GM12878 (cell line): ENCODE measurements around the gene PTPN21. TPM values are rescaled to one million over a fixed set of nuclear protein-coding genes. Genes with fewer than 3 reads are reported as not detected.

Experiments
- ATAC-seq: fragments of 200-7000 bp; cut with Tn5 transposase; 3 replicates; pipeline ENCODE4 v1.9.1; 2020; ENCODE audit warnings: mild to moderate bottlenecking, moderate library complexity
- BruUV-seq: library from RNA; stranded (reverse); fragments of 400-500 nt; replicated peaks from 2 replicates; lab custom pipeline; 2021; lab: Mats Ljungman, UMichigan
- CTCF ChIA-PET: fragments of 300-600 bp; sonication (Branson Sonifier 250); formaldehyde crosslinking; extraction: SDS; loops from one replicate; lab custom pipeline; 2021; ENCODE audit warnings: inconsistent platforms; lab: Yijun Ruan, JAX
- POLR2A ChIA-PET: fragments of 350-600 bp; formaldehyde crosslinking; extraction: SDS; loops from one replicate; lab custom pipeline; 2021; ENCODE audit warnings: inconsistent platforms; lab: Charles Lee
- RAD21 ChIA-PET: fragments of 300-600 bp; sonication (Branson Sonifier 250); formaldehyde crosslinking; loops from one replicate; lab custom pipeline; 2023; ENCODE audit warnings: antibody characterized with exemption; ENCODE audit not compliant: unreplicated experiment; lab: Charles Lee
- SMC1A ChIA-PET: fragments of 300-600 bp; sonication (Branson Sonifier 250); formaldehyde crosslinking; loops from one replicate; lab custom pipeline; 2023; ENCODE audit not compliant: unreplicated experiment, uncharacterized antibody; lab: Charles Lee
- DNase-seq: peaks from one replicate; pipeline ENCODE4 v3.0.0-alpha.2; 2011; ENCODE audit warnings: low read depth, low spot score
- FAIRE-seq: peaks from 3 replicates; lab custom pipeline; 2011; peaks lifted over from hg19 to GRCh38; lab: Jason Lieb, UNC
- H2AFZ ChIP-seq: 2 replicates; pipeline ENCODE4 v1.6.0; 2011; ENCODE audit warnings: low read depth, low read length, control low read depth; ENCODE audit not compliant: control insufficient read depth
- H3K27ac ChIP-seq: 2 replicates; pipeline ENCODE4 v1.5.1; 2011; ENCODE audit warnings: control low read depth; ENCODE audit not compliant: control insufficient read depth, insufficient read depth
- H3K27me3 ChIP-seq, 2 experiments: replicated peaks in 1 of 2; 2 replicates each; pipeline versions ENCODE4 v1.6.0 to v1.6.1; 2011; ENCODE audit warnings: low read length in 1 of 2; ENCODE audit not compliant: control insufficient read depth in 2 of 2, insufficient read depth in 2 of 2
- H3K36me3 ChIP-seq, 2 experiments: 2 replicates each; pipeline ENCODE4 v1.5.1; 2011; ENCODE audit warnings: low read length in 1 of 2; ENCODE audit not compliant: control insufficient read depth in 2 of 2, insufficient read depth in 2 of 2
- H3K4me1 ChIP-seq: 2 replicates; pipeline ENCODE4 v1.6.1; 2011; ENCODE audit warnings: mild to moderate bottlenecking, low read length, moderate library complexity, mixed read lengths; ENCODE audit not compliant: control insufficient read depth, insufficient read depth
- H3K4me2 ChIP-seq: 2 replicates; pipeline ENCODE4 v1.6.0; 2011; ENCODE audit warnings: control low read depth; ENCODE audit not compliant: control insufficient read depth, insufficient read depth
- H3K4me3 ChIP-seq: fragments of 200-600 bp; sonication (generic); 2 replicates; pipeline ENCODE4 v1.5.1; 2016
- H3K79me2 ChIP-seq: 2 replicates; pipeline ENCODE4 v1.6.0; 2011; ENCODE audit warnings: low read length; ENCODE audit not compliant: control insufficient read depth, insufficient read depth
- H3K9ac ChIP-seq: 2 replicates; pipeline ENCODE4 v1.8.0; 2011; ENCODE audit warnings: low read length, control low read depth, mixed read lengths; ENCODE audit not compliant: control insufficient read depth, insufficient read depth
- H3K9me3 ChIP-seq: replicated peaks from 3 replicates; pipeline ENCODE4 v1.5.1; 2011; ENCODE audit warnings: mild to moderate bottlenecking, low read length; ENCODE audit not compliant: control insufficient read depth, insufficient read depth
- H4K20me1 ChIP-seq: 2 replicates; pipeline ENCODE4 v1.6.0; 2011; ENCODE audit not compliant: control insufficient read depth, insufficient read depth
- ATF2 ChIP-seq: IDR thresholded peaks from 2 replicates; pipeline ENCODE4 v1.6.1; 2012; ENCODE audit warnings: low read length, inconsistent platforms
- BHLHE40 ChIP-seq, 2 experiments: fragments of 450-650 bp in 1 of 2; IDR thresholded peaks; 2 replicates each; pipeline ENCODE4 v1.6.1; 2011 to 2017; ENCODE audit warnings: low read depth in 2 of 2, borderline replicate concordance in 1 of 2, improper control_type of control experiment in 1 of 2, low read length in 1 of 2, mild to moderate bottlenecking in 1 of 2
- BMI1 ChIP-seq: fragments of 450-650 bp; IDR thresholded peaks from 2 replicates; pipeline ENCODE4 v1.6.1; 2016; ENCODE audit warnings: mild to moderate bottlenecking, moderate library complexity, borderline replicate concordance
- CHD1 ChIP-seq: IDR thresholded peaks from 2 replicates; pipeline ENCODE4 v1.6.1; 2012; ENCODE audit warnings: low read depth, low read length, improper control_type of control experiment
- CREB1 ChIP-seq: IDR thresholded peaks from 2 replicates; pipeline ENCODE4 v1.6.1; 2012; ENCODE audit warnings: low read depth, mild to moderate bottlenecking, inconsistent platforms
- EGR1 ChIP-seq, 2 experiments: IDR thresholded peaks; 1 replicate in 1 of 2; 2 replicates in 1 of 2; pipeline ENCODE4 v1.6.1; 2011 to 2012; ENCODE audit warnings: low read depth in 2 of 2, low read length in 2 of 2, borderline replicate concordance in 1 of 2, mild to moderate bottlenecking in 1 of 2, moderate library complexity in 1 of 2
- POU2F2 ChIP-seq: IDR thresholded peaks from 3 replicates; pipeline ENCODE4 v1.6.1; 2011; ENCODE audit warnings: low read depth, mild to moderate bottlenecking, low read length, borderline replicate concordance
- RBBP5 ChIP-seq: fragments of 200-600 bp; sonication (generic); conservative IDR thresholded peaks from 2 replicates; pipeline ENCODE4 v1.6.1; 2016
- RELB ChIP-seq: fragments of 450-650 bp; IDR thresholded peaks from 2 replicates; pipeline ENCODE4 v1.6.1; 2017; ENCODE audit warnings: low read depth, mild to moderate bottlenecking, moderate library complexity
- SMARCA5 ChIP-seq: fragments of 450-650 bp; IDR thresholded peaks from 2 replicates; pipeline ENCODE4 v1.6.1; 2017; ENCODE audit warnings: mild to moderate bottlenecking
- TARDBP ChIP-seq: IDR thresholded peaks from 2 replicates; pipeline ENCODE4 v1.6.1; 2016; ENCODE audit warnings: borderline replicate concordance
- ZBTB11 ChIP-seq: fragments of 450-650 bp; formaldehyde crosslinking; IDR thresholded peaks from 2 replicates; pipeline ENCODE4 v1.5.0; 2022; ENCODE audit warnings: mild to moderate bottlenecking, missing genetic modification characterization
- WGBS: methylation state at CpG from one replicate; pipeline ENCODE4 v1.1.6; 2016; ENCODE audit warnings: low lambda C conversion rate; ENCODE audit not compliant: insufficient replicate concordance, insufficient coverage; ENCODE audit errors: missing lambda C conversion rate; 5-methylcytosine and 5-hydroxymethylcytosine counted together
- in situ Hi-C: fragments of 300-500 bp; cut with MboI; formaldehyde crosslinking; loops from 9 replicates; pipeline ENCODE4 v1.14.3; 2018; ENCODE audit warnings: mixed read lengths
- intact Hi-C: fragments of 100-400 bp; cut with micrococcal nuclease; formaldehyde crosslinking; loops from one replicate; pipeline ENCODE4 v1.14.2; 2022; ENCODE audit not compliant: unreplicated experiment
- polyA plus RNA-seq, 11 experiments: library from polyadenylated mRNA; depleted of rRNA in 4 of 11; unstranded in 6 of 11; stranded (reverse) in 5 of 11; fragments of >200 nt; fragmentation: Nextera tagmentation in 4 of 11; fragmentation: Illumina TruSeq in 1 of 11; extraction: Ambion mirVana in 4 of 11; extraction: Trizol in 1 of 11; gene quantifications; 1 replicate in 1 of 11; 2 replicates in 10 of 11; pipeline versions ENCODE4 v1.2.1 to v1.2.3, GENCODE V29; 2011 to 2016; ENCODE audit warnings: inconsistent platforms in 2 of 11, missing spikeins in 2 of 11, low read depth in 1 of 11
- total RNA-seq, 4 experiments: library from RNA; depleted of rRNA in 3 of 4; stranded (reverse); fragments of >200 nt in 3 of 4; fragmentation: Illumina TruSeq in 1 of 4; extraction: Trizol in 1 of 4; gene quantifications; 2 replicates each; pipeline versions ENCODE4 v1.2.1 to v1.2.3, GENCODE V29; 2013 to 2021
- TF ChIP-seq, protein P1 (sequence below): fragments of 450-650 bp; IDR thresholded peaks from 2 replicates; pipeline ENCODE4 v1.6.1; 2017; ENCODE audit warnings: mild to moderate bottlenecking
- TF ChIP-seq, protein P2 (sequence below): IDR thresholded peaks from 2 replicates; pipeline ENCODE4 v1.6.1; 2011; ENCODE audit warnings: mild to moderate bottlenecking, low read depth, low read length, moderate library complexity; ENCODE audit not compliant: insufficient replicate concordance

The PTPN21 gene
- total and polyA plus RNA-seq, 10 of the 15 experiments (the other 5 are each of a cell fraction or from before 2014, with no cell fraction given), result 0.01 to 0.23 (median 0.04) TPM; not detected in 3

DNA sequence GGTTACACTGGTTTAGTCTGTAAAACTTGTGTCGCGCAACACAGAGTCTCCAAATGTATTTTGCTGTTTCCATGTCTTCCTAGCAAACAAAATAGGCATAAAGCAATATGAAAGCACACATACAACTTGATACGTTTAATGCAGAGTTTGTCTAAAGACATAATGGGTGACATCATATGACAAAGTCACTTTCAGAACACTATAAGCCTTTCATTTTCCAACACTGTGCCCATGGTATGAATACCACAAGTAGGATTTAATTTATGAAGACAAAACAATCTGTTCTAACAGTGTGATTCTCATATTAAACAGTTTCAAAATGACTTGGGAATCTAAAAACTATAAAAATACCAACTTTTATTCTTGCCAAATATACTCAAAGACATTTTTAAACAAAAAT, 58.4 kb downstream of the PTPN21 start:
- intact Hi-C loops (no loop called here), in situ Hi-C loops (no loop called here)
- H3K4me3 ChIP-seq, result no peak overlapping the region
- no peak for ATAC-seq
- CTCF ChIA-PET, result interaction anchor here (0.6 to 1.5 kb wide), 3 partner anchors 307 to 1598 kb away, joined by 3 to 4 read pairs (median 3); no protein-coding TSS in a partner anchor
- no peak overlapping the region for H3K9ac ChIP-seq
- H3K27me3 ChIP-seq, result no peaks in the 10 kb centered on the region; a peak in 1 of 4 replicates
- H3K4me1 ChIP-seq, result no peaks in the 10 kb centered on the region
- DNase-seq, result no peak
- BruUV-seq, result no TSS peak
- H4K20me1 ChIP-seq, result no peaks in the 10 kb centered on the region
- H3K4me2 ChIP-seq, result no peak overlapping the region
- no peak overlapping the region for H3K27ac ChIP-seq
- FAIRE-seq, result no peak
- H2AFZ ChIP-seq, result no peak overlapping the region
- no peaks in the 10 kb centered on the region for H3K9me3 ChIP-seq
- H3K36me3 ChIP-seq, result no peaks in the 10 kb centered on the region
- RAD21 ChIA-PET, result no interaction called here
- WGBS, result 83% methylated on average over 3 of the region's 3 CpGs
- POLR2A ChIA-PET, result no interaction called here
- SMC1A ChIA-PET, result no interaction called here
- H3K79me2 ChIP-seq, result no peaks in the 10 kb centered on the region
- TF ChIP-seq ZBTB11 (CRISPR knock-in tag) (no peak), CREB1 (no peak), CHD1 (no peak), EGR1 (IDR thresholded peaks at IDR 0.05; ENCODE audit: borderline replicate concordance in 1 of 2, low read depth in 2 of 2, low read length in 2 of 2) (no peak), TARDBP (no peak), BHLHE40 (IDR thresholded peaks at IDR 0.05; ENCODE audit: borderline replicate concordance in 1 of 2, low read depth in 2 of 2, low read length in 1 of 2) (no peak), POU2F2 (no peak), ATF2 (no peak), RELB (no peak), BMI1 (no peak), RBBP5 (no peak), SMARCA5 (no peak)
- TF ChIP-seq, protein P1, sequence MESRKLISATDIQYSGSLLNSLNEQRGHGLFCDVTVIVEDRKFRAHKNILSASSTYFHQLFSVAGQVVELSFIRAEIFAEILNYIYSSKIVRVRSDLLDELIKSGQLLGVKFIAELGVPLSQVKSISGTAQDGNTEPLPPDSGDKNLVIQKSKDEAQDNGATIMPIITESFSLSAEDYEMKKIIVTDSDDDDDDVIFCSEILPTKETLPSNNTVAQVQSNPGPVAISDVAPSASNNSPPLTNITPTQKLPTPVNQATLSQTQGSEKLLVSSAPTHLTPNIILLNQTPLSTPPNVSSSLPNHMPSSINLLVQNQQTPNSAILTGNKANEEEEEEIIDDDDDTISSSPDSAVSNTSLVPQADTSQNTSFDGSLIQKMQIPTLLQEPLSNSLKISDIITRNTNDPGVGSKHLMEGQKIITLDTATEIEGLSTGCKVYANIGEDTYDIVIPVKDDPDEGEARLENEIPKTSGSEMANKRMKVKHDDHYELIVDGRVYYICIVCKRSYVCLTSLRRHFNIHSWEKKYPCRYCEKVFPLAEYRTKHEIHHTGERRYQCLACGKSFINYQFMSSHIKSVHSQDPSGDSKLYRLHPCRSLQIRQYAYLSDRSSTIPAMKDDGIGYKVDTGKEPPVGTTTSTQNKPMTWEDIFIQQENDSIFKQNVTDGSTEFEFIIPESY, result no peak
- TF ChIP-seq, protein P2, sequence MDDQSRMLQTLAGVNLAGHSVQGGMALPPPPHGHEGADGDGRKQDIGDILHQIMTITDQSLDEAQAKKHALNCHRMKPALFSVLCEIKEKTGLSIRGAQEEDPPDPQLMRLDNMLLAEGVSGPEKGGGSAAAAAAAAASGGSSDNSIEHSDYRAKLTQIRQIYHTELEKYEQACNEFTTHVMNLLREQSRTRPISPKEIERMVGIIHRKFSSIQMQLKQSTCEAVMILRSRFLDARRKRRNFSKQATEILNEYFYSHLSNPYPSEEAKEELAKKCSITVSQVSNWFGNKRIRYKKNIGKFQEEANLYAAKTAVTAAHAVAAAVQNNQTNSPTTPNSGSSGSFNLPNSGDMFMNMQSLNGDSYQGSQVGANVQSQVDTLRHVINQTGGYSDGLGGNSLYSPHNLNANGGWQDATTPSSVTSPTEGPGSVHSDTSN, result no peak
